HepG2 (cell line): ENCODE measurements around the gene SDR39U1. TPM values are rescaled to one million over a fixed set of nuclear protein-coding genes. Genes with fewer than 3 reads are reported as not detected.

Experiments used
- ATAC-seq: fragments of 200-7000 bp; cut with Tn5 transposase; 3 replicates; pipeline ENCODE4 v1.9.1; 2020; ENCODE audit warnings: mild to moderate bottlenecking, moderate library complexity
- BruUV-seq: library from RNA; stranded (reverse); fragments of 400-500 nt; replicated peaks from 2 replicates; lab custom pipeline; 2021; lab: Mats Ljungman, UMichigan
- CTCF ChIA-PET: fragments of 300-600 bp; formaldehyde crosslinking; extraction: SDS; loops from one replicate; lab custom pipeline; 2021; ENCODE audit warnings: low total read pairs, inconsistent platforms, low intra/inter-chr PET ratio; lab: Yijun Ruan, JAX
- POLR2A ChIA-PET: fragments of 350-600 bp; sonication (Branson Sonifier 250); formaldehyde crosslinking; loops from one replicate; lab custom pipeline; 2020; ENCODE audit warnings: antibody characterized with exemption, inconsistent platforms; lab: Yijun Ruan, JAX
- DNase-seq: peaks from one replicate; pipeline ENCODE4 v3.0.0-alpha.2; 2015; ENCODE audit warnings: low spot score
- FAIRE-seq: peaks from 3 replicates; lab custom pipeline; 2011; peaks lifted over from hg19 to GRCh38; lab: Jason Lieb, UNC
- H2AFZ ChIP-seq: one replicate; pipeline ENCODE4 v1.6.1; 2011; ENCODE audit warnings: low read length, inconsistent platforms
- H3K27ac ChIP-seq: fragments of 300-600 bp; 3 replicates; pipeline ENCODE4 v1.8.0; 2011; ENCODE audit warnings: mixed run types, mild to moderate bottlenecking, mixed read lengths, low read length, inconsistent platforms; ENCODE audit not compliant: insufficient read depth; ENCODE audit errors: extremely low read length
- H3K27me3 ChIP-seq, 2 experiments: fragments of 200-600 bp in 1 of 2; 2 replicates in 1 of 2; 3 replicates in 1 of 2; pipeline versions ENCODE4 v1.6.0 to v1.8.0; 2011; ENCODE audit warnings: low read length in 2 of 2, mild to moderate bottlenecking in 2 of 2, moderate library complexity in 2 of 2, inconsistent platforms in 1 of 2; ENCODE audit not compliant: insufficient read depth in 2 of 2, control insufficient read depth in 1 of 2
- H3K36me3 ChIP-seq, 2 experiments: fragments of 200-600 bp in 1 of 2; replicated peaks in 1 of 2; 2 replicates in 1 of 2; 3 replicates in 1 of 2; pipeline versions ENCODE4 v1.5.1 to v1.8.0; 2011; ENCODE audit warnings: low read length in 2 of 2, inconsistent platforms in 1 of 2; ENCODE audit not compliant: insufficient read depth in 2 of 2, control insufficient read depth in 1 of 2
- H3K4me1 ChIP-seq: 2 replicates; pipeline ENCODE4 v1.5.1; 2012; ENCODE audit warnings: low read length, inconsistent platforms; ENCODE audit not compliant: insufficient read depth
- H3K4me2 ChIP-seq: 2 replicates; pipeline ENCODE4 v1.6.0; 2011; ENCODE audit warnings: low read depth, low read length, inconsistent platforms
- H3K4me3 ChIP-seq, 3 experiments: fragments of 200-600 bp in 1 of 3; sonication (generic), shearing (Covaris generic) in 1 of 3; replicated peaks in 1 of 3; 2 replicates each; pipeline ENCODE4 v1.5.1; 2011 to 2016; ENCODE audit warnings: low read length in 3 of 3, inconsistent platforms in 2 of 3, low read depth in 2 of 3, mild to moderate bottlenecking in 2 of 3, control low read depth in 1 of 3, mixed read lengths in 1 of 3; ENCODE audit not compliant: insufficient read depth in 1 of 3
- H3K79me2 ChIP-seq: one replicate; pipeline ENCODE4 v1.6.1; 2011; ENCODE audit warnings: low read length, inconsistent platforms; ENCODE audit not compliant: insufficient read depth
- H3K9ac ChIP-seq: 2 replicates; pipeline ENCODE4 v1.6.0; 2011; ENCODE audit warnings: mild to moderate bottlenecking, low read depth, low read length, inconsistent platforms; ENCODE audit not compliant: insufficient read depth
- H3K9me3 ChIP-seq: 2 replicates; pipeline ENCODE4 v1.5.1; 2012; ENCODE audit warnings: mild to moderate bottlenecking, low read length
- H4K20me1 ChIP-seq: 2 replicates; pipeline ENCODE4 v1.6.0; 2011; ENCODE audit warnings: inconsistent platforms, mild to moderate bottlenecking, low read length, moderate library complexity; ENCODE audit not compliant: insufficient read depth
- ARNT2 ChIP-seq: sonication (generic); formaldehyde crosslinking; IDR thresholded peaks from 2 replicates; pipeline ENCODE4 v1.8.0; 2022; ENCODE audit warnings: mild to moderate bottlenecking, low read depth, missing genetic modification reagents, moderate library complexity
- ATF7 ChIP-seq, 2 experiments: fragments of 450-650 bp in 1 of 2; sonication (generic) in 1 of 2; formaldehyde crosslinking in 1 of 2; IDR thresholded peaks; 2 replicates each; pipeline versions ENCODE4 v1.4.0 to v1.6.1; 2016 to 2020; ENCODE audit warnings: antibody characterized with exemption in 1 of 2, mild to moderate bottlenecking in 1 of 2, missing genetic modification reagents in 1 of 2
- NFATC3 ChIP-seq: sonication (generic); formaldehyde crosslinking; IDR thresholded peaks from 2 replicates; pipeline ENCODE4 v1.5.1; 2020; ENCODE audit warnings: mild to moderate bottlenecking, missing genetic modification reagents
- NFYC ChIP-seq: IDR thresholded peaks from 2 replicates; pipeline ENCODE4 v1.6.1; 2016; ENCODE audit warnings: missing genetic modification reagents, missing compliant biosample characterization
- SIX1 ChIP-seq: sonication (generic); formaldehyde crosslinking; IDR thresholded peaks from 2 replicates; pipeline ENCODE4 v1.4.0; 2020; ENCODE audit warnings: missing genetic modification reagents, borderline replicate concordance
- ZMYM2 ChIP-seq: sonication (generic); formaldehyde crosslinking; IDR thresholded peaks from 2 replicates; pipeline ENCODE4 v1.8.0; 2022; ENCODE audit warnings: mild to moderate bottlenecking, missing genetic modification reagents
- ZMYM4 ChIP-seq: sonication (generic); formaldehyde crosslinking; IDR thresholded peaks from 2 replicates; pipeline ENCODE4 v1.8.1; 2023; ENCODE audit warnings: mild to moderate bottlenecking, missing genetic modification reagents
- ZNF121 ChIP-seq: sonication (generic); formaldehyde crosslinking; IDR thresholded peaks from 2 replicates; pipeline ENCODE4 v1.5.0; 2020; ENCODE audit warnings: mild to moderate bottlenecking, missing genetic modification reagents
- ZNF670 ChIP-seq: sonication (generic); formaldehyde crosslinking; IDR thresholded peaks from 2 replicates; pipeline ENCODE4 v1.8.0; 2022; ENCODE audit warnings: mild to moderate bottlenecking, missing genetic modification reagents, borderline replicate concordance
- WGBS: methylation state at CpG from one replicate; pipeline ENCODE4 v1.1.6; 2017; ENCODE audit warnings: low lambda C conversion rate; 5-methylcytosine and 5-hydroxymethylcytosine counted together
- in situ Hi-C: cut with HindIII; loops from 2 replicates; pipeline ENCODE4 v1.10.0; 2017; ENCODE audit warnings: low pct_unique_long_range_greater_than_20kb; ENCODE audit not compliant: extremely low pct_ligation_motif_present
- intact Hi-C: fragments of 100-400 bp; cut with micrococcal nuclease; formaldehyde crosslinking; loops from one replicate; pipeline ENCODE4 v1.10.0; 2022; ENCODE audit not compliant: unreplicated experiment
- polyA plus RNA-seq, 8 experiments: library from polyadenylated mRNA; depleted of rRNA in 3 of 8; stranded (reverse) in 7 of 8; unstranded in 1 of 8; fragments of >200 nt; fragmentation: Illumina TruSeq in 4 of 8; extraction: Trizol in 4 of 8; gene quantifications; 2 replicates each; pipeline versions ENCODE4 v1.2.1 to v1.2.3, GENCODE V29; 2011 to 2016; ENCODE audit warnings: low read depth in 4 of 8, missing spikeins in 1 of 8, mixed read lengths in 1 of 8; ENCODE audit not compliant: insufficient read depth in 1 of 8
- total RNA-seq, 5 experiments: library from RNA; depleted of rRNA; stranded (reverse); fragments of >200 nt; fragmentation: Illumina TruSeq; extraction: Trizol; gene quantifications; 2 replicates each; pipeline ENCODE4 v1.2.3, GENCODE V29; 2016; ENCODE audit warnings: low read depth in 1 of 5
- TF ChIP-seq, protein P1 (sequence below): sonication (generic); formaldehyde crosslinking; IDR thresholded peaks from 2 replicates; pipeline ENCODE4 v1.5.0; 2020; ENCODE audit warnings: mild to moderate bottlenecking, missing genetic modification reagents, moderate library complexity

SDR39U1 gene
- total and polyA plus RNA-seq, 2 of the 13 experiments (the other 11 are each of a cell fraction or from before 2014, with no cell fraction given) = 34.4 to 129 TPM

DNA sequence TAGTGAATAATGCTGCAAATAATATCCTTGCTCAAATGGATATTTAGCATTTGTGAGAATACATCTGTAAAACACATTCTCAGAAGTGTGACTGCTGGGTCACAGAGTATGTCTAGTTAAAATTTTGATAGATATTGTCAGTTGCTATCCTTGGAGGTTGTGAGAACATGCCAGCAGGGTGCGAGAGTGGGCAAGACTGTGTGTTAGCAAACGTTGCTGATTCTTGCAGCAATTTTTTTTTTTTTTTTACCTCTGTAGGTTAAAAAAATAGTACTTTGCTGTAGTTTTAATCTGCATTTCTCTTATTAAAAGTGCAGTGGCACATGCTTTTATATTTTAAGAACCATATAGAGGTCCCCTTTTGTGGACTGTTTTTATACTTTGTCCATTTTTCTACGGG, 48.3 kb downstream of the SDR39U1 start:
- under 1% methylated on average over 3 of the region's 3 CpGs for WGBS
- no peaks in the 10 kb centered on the region for H3K79me2 ChIP-seq
- H3K4me2 ChIP-seq = no peak overlapping the region
- FAIRE-seq (no peak), ATAC-seq (no peak), DNase-seq (no peak)
- H3K36me3 ChIP-seq = no peaks in the 10 kb centered on the region
- intact Hi-C loops = no loop called here
- H3K27ac ChIP-seq = no peak overlapping the region
- in situ Hi-C loops = no loop called here
- H2AFZ ChIP-seq = no peak overlapping the region
- ChIA-PET CTCF (no interaction called here), POLR2A (no interaction called here)
- TF ChIP-seq ZNF121 (CRISPR knock-in tag) (no peak), ARNT2 (CRISPR knock-in tag) (no peak)
- no peak overlapping the region for H3K4me3 ChIP-seq
- no TSS peak for BruUV-seq
- peaks cover 11 to 53% of the 10 kb centered on the region in 2 experiments; a peak in 4 of 5 replicates for H3K27me3 ChIP-seq
- no peaks in the 10 kb centered on the region for H3K9me3 ChIP-seq
- H3K4me1 ChIP-seq = peaks cover 39% of the 10 kb centered on the region
- no peak overlapping the region for H3K9ac ChIP-seq
- no peaks in the 10 kb centered on the region for H4K20me1 ChIP-seq

- WGBS = 17% methylated on average over 8 of the region's 8 CpGs
- no peak for FAIRE-seq
- BruUV-seq = no TSS peak
- H4K20me1 ChIP-seq = no peaks in the 10 kb centered on the region
- CTCF ChIA-PET = no interaction called here
- no peaks in the 10 kb centered on the region for H3K36me3 ChIP-seq
- H3K79me2 ChIP-seq = no peaks in the 10 kb centered on the region
- no peak overlapping the region for H3K9ac ChIP-seq
- H2AFZ ChIP-seq = peak overlapping the region; percentile 29
- no peaks in the 10 kb centered on the region for H3K9me3 ChIP-seq
- H3K4me3 ChIP-seq = no peak overlapping the region; a peak in 1 of 6 replicates
- no peak for DNase-seq
- in situ Hi-C loops (no loop called here), intact Hi-C loops (no loop called here)
- peaks cover 7 to 42% of the 10 kb centered on the region in 2 experiments; a peak in 4 of 5 replicates for H3K27me3 ChIP-seq
- no peak overlapping the region for H3K27ac ChIP-seq
- H3K4me1 ChIP-seq = peaks cover 31% of the 10 kb centered on the region
- POLR2A ChIA-PET = no interaction called here
- peak overlapping the region; percentile 62 for H3K4me2 ChIP-seq
- 0 out of 3 replicates have a peak, but pooled peaks have one; percentile 2 for ATAC-seq
- TF ChIP-seq ATF7 (IDR thresholded peaks at IDR 0.05) = no peak
- no peak for TF ChIP-seq ATF7 (CRISPR knock-in tag; IDR thresholded peaks at IDR 0.05)
- TF ChIP-seq ZNF670 (CRISPR knock-in tag) = 0 out of 2 replicates have a peak, but pooled peaks have one; percentile 29
- TF ChIP-seq NFATC3 (CRISPR knock-in tag) = no peak
- 0 out of 2 replicates have a peak, but pooled peaks have one; percentile 29 for TF ChIP-seq ZMYM2 (CRISPR knock-in tag)
- TF ChIP-seq, protein P1, sequence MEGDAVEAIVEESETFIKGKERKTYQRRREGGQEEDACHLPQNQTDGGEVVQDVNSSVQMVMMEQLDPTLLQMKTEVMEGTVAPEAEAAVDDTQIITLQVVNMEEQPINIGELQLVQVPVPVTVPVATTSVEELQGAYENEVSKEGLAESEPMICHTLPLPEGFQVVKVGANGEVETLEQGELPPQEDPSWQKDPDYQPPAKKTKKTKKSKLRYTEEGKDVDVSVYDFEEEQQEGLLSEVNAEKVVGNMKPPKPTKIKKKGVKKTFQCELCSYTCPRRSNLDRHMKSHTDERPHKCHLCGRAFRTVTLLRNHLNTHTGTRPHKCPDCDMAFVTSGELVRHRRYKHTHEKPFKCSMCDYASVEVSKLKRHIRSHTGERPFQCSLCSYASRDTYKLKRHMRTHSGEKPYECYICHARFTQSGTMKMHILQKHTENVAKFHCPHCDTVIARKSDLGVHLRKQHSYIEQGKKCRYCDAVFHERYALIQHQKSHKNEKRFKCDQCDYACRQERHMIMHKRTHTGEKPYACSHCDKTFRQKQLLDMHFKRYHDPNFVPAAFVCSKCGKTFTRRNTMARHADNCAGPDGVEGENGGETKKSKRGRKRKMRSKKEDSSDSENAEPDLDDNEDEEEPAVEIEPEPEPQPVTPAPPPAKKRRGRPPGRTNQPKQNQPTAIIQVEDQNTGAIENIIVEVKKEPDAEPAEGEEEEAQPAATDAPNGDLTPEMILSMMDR (CRISPR knock-in tag) = 0 out of 2 replicates have a peak, but pooled peaks have one; percentile 11
- TF ChIP-seq NFYC (CRISPR knock-in tag) = 0 out of 2 replicates have a peak, but pooled peaks have one; percentile 25
- peak; percentile 92 for TF ChIP-seq SIX1 (CRISPR knock-in tag)
- peak; percentile 24; the same call in 1 of the 2 replicates for TF ChIP-seq ZMYM4 (CRISPR knock-in tag)
Observed at GRCh38 chr14:24392325-24393091, 50.1 kb downstream of the SDR39U1 start.
